Brain pericyte (primary cell): ENCODE measurements around the gene MRPS12.

Experiments
- DNase-seq: peaks from one replicate; pipeline ENCODE4 v3.0.0-alpha.2; 2012; ENCODE audit warnings: low read depth, low spot score

MRPS12 gene

DNA sequence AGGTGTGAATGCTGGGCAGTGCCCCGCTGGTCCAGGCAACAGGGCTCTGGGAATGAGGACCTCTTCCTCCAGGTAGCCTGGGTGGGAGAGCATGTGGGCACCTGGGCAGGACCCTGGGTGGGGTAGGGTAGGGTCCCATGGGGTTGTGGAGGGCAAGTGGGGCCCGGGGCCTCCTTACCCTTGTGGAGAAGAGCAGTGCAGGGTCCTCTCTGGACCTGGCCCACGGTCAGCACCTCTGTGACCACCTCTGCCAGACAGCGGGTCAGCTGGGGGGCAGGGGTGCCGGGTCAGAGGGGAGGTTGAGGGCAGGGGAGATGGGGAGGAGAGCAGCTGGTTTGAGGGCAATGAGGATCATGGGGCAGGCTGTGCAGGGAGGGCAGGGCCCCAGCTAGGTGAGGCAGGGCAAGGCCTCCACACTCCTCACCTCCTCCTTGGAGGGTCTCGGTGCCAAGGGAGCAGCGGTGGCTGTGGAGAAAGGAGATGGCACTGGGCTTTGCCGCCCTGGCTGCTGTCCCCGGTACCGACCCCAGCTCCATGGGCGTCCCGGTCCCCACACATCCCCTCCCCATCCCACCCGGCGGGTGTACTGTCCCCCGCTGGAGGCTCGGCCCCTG, 19.2 kb upstream of the MRPS12 start:
- DNase-seq: no peak

DNA sequence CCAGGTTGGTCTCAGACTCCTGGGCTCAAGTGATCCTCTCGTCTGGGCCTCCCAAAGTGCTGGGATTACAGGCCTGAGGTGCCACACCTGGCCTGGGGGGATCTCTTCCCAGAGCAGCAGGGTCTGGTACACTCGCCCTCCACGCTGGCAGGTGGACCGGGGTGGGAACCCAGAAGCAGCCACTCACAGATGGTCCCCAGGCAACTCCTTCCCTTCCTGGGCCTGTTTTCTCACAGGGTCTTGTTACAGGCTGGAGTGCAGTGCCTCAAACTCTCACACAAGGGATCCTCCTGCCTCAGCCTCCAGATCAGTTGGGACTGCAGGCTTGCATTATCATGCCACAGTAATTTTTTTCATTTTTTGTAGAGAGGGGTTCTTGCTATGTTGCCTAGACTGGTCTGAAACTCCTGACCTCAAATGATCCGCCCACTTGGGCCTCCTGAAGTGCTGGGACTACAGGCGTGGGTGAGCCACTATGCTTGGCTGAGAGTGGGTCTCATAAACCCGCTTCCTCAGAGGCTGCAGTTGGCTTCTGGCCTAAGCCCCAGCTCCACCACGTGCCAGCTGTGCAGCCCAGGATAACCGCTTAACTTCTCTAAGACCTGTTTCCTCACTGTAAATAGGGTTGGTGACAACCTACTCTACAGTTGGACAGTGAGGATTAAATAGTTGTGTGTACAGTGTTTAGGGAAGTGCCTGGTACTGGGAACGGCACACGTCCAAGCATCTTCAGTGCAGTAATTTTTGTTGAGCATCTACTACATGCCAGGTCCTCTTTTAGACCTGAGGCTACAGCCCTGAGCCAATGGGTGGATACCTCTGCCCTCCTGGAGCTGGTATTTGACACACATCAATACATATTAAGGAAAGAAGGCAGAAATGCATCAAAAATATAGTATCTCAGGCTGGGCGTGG, 17.9 kb upstream of the MRPS12 start:
- no peak for DNase-seq

DNA sequence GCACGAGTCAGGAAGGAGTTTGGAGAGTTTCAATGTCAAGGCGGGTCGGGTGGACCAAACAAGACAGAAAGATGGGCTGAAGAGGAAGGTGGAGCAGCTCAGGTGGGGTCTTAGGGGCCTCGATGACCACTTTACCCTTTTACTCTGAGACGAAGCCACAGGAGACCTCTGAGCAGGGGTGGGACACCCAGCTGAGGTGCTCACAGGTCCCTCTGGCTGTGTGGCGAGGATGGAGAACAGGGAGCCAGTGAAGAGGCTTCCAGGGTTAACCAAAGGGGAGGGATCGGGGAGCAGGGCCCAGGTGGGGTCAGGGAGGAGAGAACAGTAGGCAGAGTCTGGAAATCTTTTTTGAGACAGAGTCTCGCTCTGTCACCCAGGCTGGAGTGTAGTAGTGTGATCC, 16.8 kb upstream of the MRPS12 start:
- no peak for DNase-seq

DNA sequence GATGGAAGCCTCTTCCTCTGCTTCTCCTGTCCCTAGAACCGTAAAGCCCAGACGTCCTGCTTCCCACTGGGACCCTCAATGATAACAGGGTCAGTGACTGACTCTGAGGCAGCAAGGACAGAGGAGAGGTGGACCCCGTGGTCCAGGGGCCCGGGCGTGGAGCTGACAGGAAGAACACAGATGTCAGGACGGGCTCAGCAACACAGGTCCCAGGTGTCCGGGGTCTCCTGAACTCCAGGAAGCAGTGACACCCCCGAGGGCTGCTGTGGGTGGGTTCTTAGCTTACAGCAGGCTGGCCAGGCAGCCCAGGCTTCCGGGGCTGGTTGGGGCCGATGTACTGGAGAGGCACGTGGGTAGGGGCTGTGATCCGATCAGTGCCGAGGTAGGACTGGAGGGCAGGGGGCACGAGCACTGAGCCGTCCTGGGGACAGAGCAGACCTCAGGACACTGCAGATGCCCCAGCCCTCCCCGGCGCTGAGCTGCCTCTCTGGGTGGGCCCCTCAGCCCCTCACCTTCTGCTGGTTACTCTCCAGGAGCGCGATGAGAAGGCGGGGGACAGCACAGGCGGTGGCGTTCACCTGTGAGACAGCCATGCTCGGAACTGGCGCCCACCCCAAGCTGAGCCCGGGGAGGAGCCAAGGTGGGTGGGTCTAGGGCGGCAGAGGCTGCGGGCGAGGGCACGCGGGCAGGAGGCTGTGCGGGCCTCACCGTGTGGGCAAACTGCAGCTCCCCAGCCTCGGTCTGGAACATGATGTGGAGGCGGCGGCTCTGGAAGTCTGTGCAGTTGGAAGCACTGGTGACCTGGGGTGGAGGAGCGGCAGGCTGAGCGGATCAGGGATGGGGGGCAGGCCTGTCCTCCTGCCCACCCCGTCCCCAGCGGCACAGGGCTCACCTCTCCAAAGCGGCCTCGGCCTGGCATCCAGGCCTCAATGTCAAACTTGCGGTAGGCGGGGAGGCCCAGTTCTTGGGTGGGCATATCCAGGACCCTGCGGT, 15.1 kb upstream of the MRPS12 start:
- no peak for DNase-seq

DNA sequence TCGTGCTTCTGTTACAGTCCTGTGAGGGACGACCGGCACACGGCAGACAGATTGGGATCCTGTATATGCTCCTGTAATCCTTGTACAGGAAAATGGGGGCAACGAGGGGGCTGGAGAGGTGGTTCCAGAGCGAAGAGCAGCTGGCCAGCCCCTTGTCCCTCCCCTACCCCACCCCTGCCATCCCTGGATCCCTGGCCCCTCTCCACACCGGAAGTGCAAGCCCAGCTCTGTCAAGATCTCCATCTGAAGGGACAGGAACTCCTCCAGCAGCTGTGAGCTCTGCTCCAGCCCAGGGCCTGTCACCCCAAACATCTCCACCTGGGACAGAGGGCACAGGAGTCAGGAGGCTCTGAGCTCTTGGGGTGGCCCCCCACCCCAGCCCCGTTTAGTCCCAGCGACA, 13.2 kb upstream of the MRPS12 start:
- no peak for DNase-seq

DNA sequence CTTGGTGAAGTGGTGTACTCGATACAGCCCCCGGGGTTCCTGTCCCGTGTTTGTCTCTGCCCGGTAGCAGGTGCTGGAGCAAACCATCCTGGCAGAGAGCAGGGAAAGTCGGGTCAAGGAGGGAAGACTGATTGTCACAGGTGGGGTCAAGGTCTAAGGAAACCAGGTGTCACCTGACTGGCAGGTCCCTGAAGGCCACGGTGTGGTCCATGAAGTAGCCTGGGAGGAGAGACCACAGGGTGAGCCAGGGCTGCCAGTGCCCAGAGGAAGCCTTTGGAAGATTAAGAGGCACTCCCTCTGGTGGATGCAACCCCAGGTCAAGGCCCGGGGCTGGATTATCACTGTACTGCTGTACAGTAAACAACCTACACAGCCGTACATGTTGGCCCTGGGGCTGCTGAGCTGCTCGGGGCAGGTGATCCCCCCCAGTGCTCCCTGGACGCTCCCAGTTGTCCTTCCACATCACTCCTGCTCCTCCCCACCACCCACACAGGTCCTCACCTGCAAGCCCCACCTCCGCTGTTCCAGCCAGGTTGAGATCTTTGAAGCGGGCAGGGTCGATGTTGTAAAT, 12.7 kb upstream of the MRPS12 start:
- no peak for DNase-seq

DNA sequence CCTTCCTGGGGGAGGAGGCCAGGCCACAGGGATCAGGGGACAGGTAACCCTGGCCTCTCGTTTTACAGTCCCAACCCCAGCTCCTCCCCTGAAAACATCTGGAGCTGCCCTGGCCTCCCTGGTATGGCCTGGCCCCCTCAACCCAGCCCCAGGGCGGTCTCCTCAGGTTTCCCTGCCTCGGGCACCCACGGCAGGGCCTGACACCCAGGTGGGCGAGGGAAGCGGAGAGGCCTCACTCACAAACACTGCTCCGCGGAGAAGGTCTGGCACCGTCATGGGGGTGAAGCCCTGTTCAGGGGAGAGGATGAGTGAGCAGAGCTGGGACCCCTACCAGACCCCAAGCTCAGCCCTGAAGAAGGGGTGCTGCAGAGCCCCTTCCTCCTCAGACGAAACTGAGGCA, 12.2 kb upstream of the MRPS12 start:
- DNase-seq: no peak

DNA sequence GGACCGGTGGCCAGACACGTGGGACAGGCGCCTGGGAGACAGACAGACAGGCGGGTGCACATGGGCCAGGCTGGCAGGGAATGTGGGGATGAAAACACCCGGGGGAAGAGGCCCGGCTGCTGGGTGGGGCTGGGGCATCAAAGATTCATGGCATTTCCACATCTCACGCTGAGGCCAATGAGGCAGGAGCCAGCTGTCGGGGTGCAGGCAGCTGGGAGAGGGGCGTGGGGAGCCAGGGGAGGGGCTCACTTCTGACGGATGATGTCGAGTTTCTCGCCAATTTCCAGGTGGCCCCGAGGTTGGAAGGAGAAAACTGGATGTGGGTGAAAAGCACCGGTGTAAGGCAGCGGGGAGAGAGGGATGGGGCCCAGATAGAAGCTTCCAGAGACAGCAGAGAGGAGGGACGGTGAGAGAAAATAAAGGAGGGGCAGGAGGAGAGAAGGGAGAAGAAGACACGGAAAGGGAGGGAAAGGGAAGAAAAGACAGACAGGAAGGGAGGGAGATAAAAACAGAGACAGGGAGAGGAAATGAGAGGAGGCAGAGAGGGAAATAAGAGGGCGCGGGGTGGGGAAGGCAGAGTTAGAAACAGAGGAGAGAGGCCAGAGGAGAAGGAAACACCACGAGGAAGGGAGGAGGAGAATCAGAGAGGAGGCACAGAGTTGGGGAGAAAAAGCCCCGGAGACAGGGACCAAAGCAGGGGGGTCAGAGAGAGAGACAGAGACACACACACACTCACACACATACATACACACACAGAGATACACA, 10.7 kb upstream of the MRPS12 start:
- DNase-seq: no peak

DNA sequence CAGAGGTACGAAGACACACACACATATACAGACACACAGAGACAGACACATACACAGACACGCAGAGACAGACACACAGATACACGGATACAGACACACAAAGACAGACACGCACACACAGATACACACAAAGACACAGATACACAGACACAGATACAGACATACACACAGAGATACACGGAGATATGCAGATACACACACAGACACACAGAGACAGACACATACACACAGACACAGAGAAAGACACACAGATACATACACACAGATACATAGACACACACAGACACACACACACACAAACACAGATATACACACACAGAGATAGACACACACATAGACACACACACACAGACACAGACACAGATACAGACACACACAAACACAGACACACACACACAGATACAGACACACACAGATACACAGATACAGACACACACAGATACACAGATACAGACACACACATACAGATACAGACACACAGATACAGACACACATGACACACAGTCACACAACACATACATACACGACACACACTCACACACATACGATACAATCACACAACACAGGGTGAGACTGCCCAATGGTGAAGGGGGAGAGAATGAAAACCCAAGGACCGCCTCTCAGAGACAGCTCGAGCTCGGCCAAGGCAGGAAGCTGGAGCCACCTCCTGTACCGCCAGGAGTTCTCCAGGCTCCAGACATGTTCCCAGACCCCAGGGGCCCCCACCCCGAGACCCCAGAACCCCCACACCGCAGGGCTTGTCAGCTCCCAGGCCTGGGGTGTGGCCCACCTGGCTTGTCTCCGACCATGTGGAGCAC, 9.9 kb upstream of the MRPS12 start:
- no peak for DNase-seq

DNA sequence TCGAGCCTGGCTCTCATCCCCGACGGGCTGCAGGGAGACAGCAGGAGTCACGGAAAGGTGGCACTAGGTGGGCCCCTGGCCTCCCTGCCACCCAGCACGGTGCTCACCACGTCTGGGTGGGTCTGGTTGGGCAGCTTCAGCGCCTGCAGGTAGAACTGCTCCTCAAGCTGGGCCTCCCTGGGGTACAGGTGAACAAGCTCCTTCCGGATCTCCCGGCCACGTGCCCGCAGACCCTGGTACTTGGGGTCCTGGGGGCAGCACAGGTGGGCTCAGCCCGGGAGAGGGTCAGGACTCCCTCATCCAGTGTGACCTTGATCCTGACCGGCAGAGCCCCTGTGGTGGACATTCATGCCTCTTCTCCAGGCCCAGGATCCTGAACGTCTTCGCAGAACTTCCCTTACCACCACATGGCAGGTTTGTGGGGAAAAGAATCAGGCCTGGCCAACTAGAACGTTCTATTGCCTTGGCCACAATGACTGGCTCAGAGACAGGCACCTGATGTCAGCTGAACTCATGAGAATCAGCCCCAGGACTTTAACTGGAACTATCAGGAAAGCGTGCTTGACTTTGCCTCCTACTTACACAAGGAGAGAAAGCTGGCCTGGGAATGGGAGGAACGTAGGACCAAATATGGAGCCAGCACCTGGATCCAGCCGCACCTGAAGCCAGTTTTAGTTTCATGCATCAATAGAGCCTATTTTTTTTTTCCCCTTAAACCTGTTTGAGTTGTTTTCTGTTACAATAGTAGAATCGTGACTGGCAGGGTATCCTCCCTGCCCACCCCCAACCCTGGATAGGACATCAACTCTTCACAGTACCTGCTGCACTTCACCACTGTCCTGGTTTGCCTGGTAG, 9.1 kb upstream of the MRPS12 start:
- DNase-seq: no peak

DNA sequence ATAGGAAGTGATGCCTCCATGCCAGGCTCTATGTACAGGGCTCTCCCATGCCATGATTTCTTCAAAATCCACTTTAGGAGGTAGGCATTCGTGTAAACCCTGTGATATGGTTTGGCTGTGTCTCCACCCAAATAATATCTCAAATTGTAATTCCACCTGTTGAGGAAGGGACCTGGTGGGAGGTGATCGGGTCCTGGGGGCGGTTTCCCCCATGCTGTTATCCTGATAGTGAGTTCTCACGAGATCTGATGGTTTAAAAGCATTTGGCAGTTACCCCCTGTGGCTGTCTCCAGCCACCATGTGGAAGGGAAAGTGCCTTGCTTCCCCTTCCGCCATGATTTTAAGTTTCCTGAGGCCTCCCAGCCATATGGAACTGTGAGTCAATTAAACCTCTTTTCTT, 8.3 kb upstream of the MRPS12 start:
- DNase-seq: no peak

DNA sequence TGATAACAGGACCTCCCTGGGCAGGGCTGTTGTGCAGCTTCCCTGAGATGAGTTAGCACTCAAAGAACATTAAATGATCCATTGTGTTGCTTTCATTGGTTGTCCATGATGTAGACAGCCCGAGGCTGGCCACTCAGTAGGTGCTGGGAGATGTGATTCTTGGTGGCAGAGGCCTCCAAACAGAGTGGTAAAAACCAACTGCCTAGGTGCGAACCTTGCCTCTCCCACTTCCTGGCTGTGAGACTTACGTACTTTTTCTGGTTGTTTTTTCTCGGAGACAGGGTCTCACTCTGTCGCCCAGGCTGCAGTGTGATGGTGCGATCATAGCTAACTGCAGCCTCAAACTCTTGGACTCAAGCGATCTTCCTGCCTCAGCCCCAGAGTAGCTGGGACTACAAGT, 6.4 kb upstream of the MRPS12 start:
- no peak for DNase-seq

DNA sequence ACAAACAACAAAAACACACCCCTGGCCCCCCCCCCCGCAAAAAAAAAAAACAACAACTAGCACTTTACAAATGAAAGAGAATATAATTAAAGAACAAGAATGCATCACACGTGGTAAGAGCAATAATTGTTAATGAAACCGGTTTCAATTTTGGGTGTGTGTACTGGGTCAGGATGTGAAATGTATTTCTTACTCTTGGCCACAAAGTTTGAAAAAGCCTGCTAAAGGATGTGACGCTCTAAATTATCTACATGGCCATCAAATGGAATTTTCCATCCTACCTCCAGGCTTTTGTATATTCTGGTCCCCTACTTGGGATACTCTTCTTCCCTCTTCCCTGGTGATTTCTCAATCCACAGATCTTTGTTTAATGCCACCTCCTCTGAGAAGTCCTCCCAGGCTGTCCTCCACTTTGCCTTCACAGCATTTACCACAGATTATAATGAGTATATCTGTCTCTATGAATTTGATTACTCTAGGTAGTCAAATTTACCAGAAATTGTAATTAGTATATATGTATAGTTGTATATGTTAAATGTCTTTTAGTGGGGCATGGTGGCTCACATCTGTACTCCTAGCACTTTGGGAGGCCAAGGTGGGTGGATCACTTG, 2.2 kb upstream of the MRPS12 start:
- DNase-seq: no peak

DNA sequence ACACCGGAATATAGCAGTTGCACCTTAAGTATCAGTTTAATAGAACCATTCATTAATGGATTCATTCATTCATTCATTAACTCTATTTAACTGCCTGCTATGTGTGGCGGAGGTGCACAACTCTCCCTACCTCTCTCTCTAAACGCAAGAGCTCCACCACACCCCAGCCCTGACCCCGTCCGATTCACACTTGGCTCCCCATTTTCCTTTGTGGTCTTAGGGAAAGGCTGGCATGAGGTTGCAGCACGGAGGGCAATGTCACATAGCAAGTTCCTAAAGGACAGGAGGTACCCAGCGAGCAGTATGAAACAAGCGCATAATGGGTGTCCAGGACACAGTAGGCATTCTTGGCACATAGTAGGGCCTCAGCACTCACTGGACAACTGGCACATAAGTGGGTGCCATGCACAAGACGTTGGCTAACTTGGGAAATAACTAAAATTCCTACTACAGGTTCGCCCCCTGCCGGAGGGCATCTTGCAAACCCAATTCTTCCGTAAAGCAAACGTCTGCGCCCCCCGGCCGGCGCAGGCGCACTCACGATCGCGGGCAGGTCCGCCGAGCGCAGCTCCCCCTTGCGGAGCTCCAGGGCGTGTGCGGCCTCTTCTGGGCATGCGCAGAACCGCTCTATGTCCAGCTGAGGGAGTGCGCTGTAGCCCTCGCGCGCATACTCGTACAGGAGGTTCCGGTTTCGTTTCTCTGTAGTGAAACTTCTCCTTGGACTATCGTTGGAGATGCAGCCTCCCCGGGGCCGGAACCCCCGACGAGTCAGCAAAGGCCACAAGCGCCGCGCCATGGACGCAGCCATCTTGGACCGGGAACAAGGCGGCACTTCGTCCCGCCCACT, 592 bp upstream of the MRPS12 start, which contains the start of gene SARS2:
Gene SARS2 (minus strand): TSS at position 835 of the 847 bp plus-strand sequence. CDS start 27 bp downstream, at position 808.
- no peak for DNase-seq

DNA sequence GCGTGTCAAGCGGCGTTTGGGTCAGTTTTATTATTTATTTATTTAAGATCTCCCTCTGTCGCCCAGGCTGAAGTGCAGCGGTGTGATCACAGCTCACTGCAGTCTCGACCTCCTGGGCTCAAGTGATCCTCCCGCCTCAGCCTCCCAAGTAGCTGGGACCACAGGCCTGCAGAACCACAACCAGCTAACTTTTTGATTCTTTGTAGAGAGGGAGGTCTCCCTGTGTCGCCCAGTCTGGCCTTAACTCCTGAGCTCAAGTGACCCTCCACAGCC, 713 bp downstream of the MRPS12 start:
- no peak for DNase-seq

DNA sequence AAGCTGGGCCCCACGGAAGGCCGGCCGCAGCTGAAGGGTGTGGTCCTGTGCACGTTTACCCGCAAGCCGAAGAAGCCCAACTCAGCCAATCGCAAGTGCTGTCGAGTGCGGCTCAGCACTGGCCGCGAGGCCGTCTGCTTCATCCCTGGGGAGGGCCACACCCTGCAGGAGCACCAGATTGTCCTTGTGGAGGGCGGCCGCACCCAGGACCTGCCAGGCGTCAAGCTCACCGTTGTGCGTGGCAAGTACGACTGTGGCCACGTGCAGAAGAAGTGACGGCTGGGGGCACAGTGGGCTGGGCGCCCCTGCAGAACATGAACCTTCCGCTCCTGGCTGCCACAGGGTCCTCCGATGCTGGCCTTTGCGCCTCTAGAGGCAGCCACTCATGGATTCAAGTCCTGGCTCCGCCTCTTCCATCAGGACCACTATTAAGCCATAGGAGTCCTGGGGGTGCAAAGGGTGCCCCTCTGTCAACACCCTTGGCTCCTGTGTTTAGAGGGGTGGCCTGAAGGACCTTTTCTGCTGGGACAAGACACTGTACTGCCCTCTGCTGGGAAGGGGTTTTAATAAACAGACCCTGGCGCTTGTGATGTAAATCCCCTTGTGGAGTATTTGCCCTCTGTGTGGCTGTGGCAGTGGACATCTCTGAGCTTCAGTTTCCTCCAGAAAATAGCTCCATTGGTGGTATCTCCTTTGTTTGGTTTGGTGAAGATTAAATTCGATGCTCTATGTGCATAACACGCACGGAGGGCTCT, 1.9 kb downstream of the MRPS12 start:
- DNase-seq: no peak

DNA sequence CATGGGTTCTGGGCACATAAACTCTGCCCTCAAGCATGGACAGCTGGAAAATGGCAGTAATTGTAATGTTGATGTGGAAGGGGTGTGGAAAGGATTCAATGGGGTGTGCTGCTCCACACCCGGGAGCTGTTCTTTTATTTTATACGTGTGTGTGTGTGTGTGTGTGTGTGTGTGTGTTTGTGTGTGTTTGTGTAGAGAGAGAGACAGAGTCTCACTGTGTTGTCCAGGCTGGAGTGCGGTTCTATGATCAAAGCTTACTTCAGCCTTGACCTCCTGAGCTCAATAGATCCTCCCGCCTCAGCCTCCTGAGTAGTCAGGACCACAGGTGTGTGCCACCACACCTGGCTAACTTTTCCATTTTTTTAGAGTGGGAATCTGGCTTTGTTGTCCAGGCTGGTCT, 2.8 kb downstream of the MRPS12 start:
- DNase-seq: no peak
